Bone marrow (tissue), 2 donors: ENCODE measurements around the gene RAD50.
"Not testable (repeated sequence)": the region's sequence is repeated elsewhere in the genome, so short reads cannot be mapped to it uniquely, and the experiment has no call there.

Experiments used
- DNase-seq, 2 donors: peaks; one replicate each; lab custom pipeline; 2025; lab: John Stamatoyannopoulos, UW

The RAD50 gene

GRCh38 chr5:132557478-132558172 is 848 bp downstream of the RAD50 start:
- DNase-seq, result no peak

GRCh38 chr5:132559383-132560060 is 2.7 kb downstream of the RAD50 start:
- no peak for DNase-seq

GRCh38 chr5:132561601-132562000 is 4.8 kb downstream of the RAD50 start:
- DNase-seq, result no peak

- not testable (repeated sequence) for DNase-seq
These were observed 7.8 kb downstream of the RAD50 start for GRCh38 chr5:132564555-132564954.

- DNase-seq, result no peak
These were observed 9.9 kb downstream of the RAD50 start for GRCh38 chr5:132566657-132567056.

- no peak for DNase-seq
These were observed 19.3 kb downstream of the RAD50 start for GRCh38 chr5:132576123-132576522.

- DNase-seq, result not testable (repeated sequence)
These were observed 27.8 kb downstream of the RAD50 start for GRCh38 chr5:132584560-132584959.

GRCh38 chr5:132586063-132586462 is 29.3 kb downstream of the RAD50 start:
- no peak for DNase-seq

GRCh38 chr5:132589467-132589866 is 32.7 kb downstream of the RAD50 start:
- DNase-seq, result no peak

- no peak for DNase-seq
These were observed 34.4 kb downstream of the RAD50 start for GRCh38 chr5:132591145-132591544.

- no peak for DNase-seq
These were observed 35.7 kb downstream of the RAD50 start for GRCh38 chr5:132592521-132592920.

GRCh38 chr5:132594170-132594569 is 37.4 kb downstream of the RAD50 start:
- no peak for DNase-seq

- DNase-seq, result no peak
These were observed 38.8 kb downstream of the RAD50 start for GRCh38 chr5:132595624-132596023.

- DNase-seq, result no peak
These were observed 44.4 kb downstream of the RAD50 start for GRCh38 chr5:132601071-132601728.

GRCh38 chr5:132607095-132607494 is 50.3 kb downstream of the RAD50 start:
- no peak for DNase-seq

GRCh38 chr5:132608107-132608506 is 51.3 kb downstream of the RAD50 start:
- no peak for DNase-seq

- no peak for DNase-seq
These were observed 55.2 kb downstream of the RAD50 start for GRCh38 chr5:132611965-132612364.

- DNase-seq, result no peak
These were observed 56.1 kb downstream of the RAD50 start for GRCh38 chr5:132612846-132613245.

- no peak for DNase-seq
These were observed 64.9 kb downstream of the RAD50 start for GRCh38 chr5:132621699-132622098.

- no peak for DNase-seq
These were observed 65.8 kb downstream of the RAD50 start for GRCh38 chr5:132622608-132623007.

- DNase-seq, result no peak
These were observed 70.7 kb downstream of the RAD50 start for GRCh38 chr5:132627470-132627869.

- DNase-seq, result no peak
These were observed 72.0 kb downstream of the RAD50 start for GRCh38 chr5:132628814-132629213.
